ENCODE measurements around the gene ICA1L.
"Not testable (repeated sequence)": the region's sequence is repeated elsewhere in the genome, so short reads cannot be mapped to it uniquely, and the experiment has no call there.

The ICA1L gene

GRCh38 chr2:202909394-202910192, 38.0 kb upstream of the ICA1L start:
- TF ChIP-seq, protein P1, sequence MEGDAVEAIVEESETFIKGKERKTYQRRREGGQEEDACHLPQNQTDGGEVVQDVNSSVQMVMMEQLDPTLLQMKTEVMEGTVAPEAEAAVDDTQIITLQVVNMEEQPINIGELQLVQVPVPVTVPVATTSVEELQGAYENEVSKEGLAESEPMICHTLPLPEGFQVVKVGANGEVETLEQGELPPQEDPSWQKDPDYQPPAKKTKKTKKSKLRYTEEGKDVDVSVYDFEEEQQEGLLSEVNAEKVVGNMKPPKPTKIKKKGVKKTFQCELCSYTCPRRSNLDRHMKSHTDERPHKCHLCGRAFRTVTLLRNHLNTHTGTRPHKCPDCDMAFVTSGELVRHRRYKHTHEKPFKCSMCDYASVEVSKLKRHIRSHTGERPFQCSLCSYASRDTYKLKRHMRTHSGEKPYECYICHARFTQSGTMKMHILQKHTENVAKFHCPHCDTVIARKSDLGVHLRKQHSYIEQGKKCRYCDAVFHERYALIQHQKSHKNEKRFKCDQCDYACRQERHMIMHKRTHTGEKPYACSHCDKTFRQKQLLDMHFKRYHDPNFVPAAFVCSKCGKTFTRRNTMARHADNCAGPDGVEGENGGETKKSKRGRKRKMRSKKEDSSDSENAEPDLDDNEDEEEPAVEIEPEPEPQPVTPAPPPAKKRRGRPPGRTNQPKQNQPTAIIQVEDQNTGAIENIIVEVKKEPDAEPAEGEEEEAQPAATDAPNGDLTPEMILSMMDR (IDR thresholded peaks at IDR 0.05; ENCODE audit: insufficient read depth, low read length, missing control alignments) = no peak

DNA sequence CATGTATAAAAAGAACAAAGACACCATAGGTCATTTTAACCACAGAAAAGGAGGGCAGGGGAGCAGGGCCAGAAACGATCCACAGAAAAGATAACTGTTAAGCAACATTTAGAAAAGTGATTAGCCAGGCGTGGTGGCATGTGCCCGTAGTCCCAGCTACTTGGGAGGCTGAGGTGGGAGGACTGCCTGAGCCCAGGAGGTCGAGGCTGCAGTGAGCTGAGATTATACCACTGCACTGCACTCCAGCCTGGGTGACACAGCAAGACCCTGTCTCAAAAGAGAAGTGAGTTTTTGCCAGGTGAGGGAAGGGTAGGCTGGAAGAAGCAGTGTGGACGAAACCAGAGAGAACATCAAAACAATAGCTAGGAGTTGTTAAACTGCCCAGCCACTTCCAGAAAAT, 36.6 kb upstream of the ICA1L start:
- TF ChIP-seq, protein P1 (IDR thresholded peaks at IDR 0.05; ENCODE audit: insufficient read depth, low read length, missing control alignments) = no peak
- DNase-seq (ENCODE audit: low read depth, low spot score) = no peak
- ChIA-PET CTCF (no interaction called here), POLR2A (no interaction called here)
- H3K4me3 ChIP-seq (ENCODE audit: low read depth, low read length) = no peak overlapping the region

More at GRCh38 chr2:202909394-202910192, 38.0 kb upstream of the ICA1L start:
- ChIA-PET POLR2A (interaction anchor here (0.7 kb wide), 1 partner anchor 105 kb away, joined by 3 read pairs; the partner anchor contains the start of gene NBEAL1), CTCF (no interaction called here)
- no peak for DNase-seq (ENCODE audit: low read depth, low spot score)
- no peak overlapping the region for H3K4me3 ChIP-seq (ENCODE audit: low read depth, low read length)

DNA sequence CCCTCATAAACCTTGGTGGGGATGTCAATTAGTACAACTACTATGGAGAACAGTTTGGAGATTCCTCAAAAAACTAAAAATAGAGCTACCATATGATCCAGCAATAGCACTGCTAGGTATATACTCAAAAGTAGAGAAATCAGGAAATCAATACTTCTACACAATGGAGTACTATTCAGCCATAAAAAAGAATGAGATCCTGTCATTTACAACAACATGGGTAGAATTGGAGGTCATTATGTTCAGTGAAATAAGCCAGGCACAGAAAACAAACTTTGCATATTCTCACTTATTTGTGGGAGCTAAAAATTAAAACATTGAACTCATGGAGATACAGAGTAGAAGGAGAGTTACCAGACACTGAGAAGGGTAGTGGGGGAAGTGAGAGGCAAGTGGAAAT, 33.9 kb upstream of the ICA1L start:
- POLR2A ChIA-PET; DNase-seq (ENCODE audit: low read depth, low spot score); H3K4me3 ChIP-seq (ENCODE audit: low read depth, low read length); CTCF ChIA-PET: not testable (repeated sequence)

DNA sequence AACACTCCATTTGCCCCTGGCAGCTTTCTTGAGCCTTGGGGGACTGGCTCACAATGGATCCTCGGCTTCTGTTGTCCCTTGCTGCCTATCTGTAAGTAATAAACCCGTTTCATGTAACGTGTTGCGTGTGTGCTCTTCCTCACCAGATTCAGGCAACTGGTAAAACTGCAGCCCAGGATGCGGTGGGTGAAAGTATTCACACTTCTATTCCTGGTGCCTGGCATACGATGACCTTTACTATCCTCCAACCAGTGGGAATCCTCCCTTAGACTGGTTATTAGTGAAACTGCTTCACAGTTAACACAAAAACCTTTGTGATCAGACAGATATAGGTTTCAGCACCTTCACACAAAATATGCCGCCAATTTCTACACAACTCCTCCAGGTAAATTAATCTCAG, 13.6 kb upstream of the ICA1L start:
- H3K4me3 ChIP-seq (ENCODE audit: low read depth, low read length) = no peak overlapping the region
- no peak for DNase-seq (ENCODE audit: low read depth, low spot score)
- TF ChIP-seq, protein P1 (IDR thresholded peaks at IDR 0.05; ENCODE audit: insufficient read depth, low read length, missing control alignments) = no peak
- ChIA-PET POLR2A (no interaction called here), CTCF (no interaction called here)

DNA sequence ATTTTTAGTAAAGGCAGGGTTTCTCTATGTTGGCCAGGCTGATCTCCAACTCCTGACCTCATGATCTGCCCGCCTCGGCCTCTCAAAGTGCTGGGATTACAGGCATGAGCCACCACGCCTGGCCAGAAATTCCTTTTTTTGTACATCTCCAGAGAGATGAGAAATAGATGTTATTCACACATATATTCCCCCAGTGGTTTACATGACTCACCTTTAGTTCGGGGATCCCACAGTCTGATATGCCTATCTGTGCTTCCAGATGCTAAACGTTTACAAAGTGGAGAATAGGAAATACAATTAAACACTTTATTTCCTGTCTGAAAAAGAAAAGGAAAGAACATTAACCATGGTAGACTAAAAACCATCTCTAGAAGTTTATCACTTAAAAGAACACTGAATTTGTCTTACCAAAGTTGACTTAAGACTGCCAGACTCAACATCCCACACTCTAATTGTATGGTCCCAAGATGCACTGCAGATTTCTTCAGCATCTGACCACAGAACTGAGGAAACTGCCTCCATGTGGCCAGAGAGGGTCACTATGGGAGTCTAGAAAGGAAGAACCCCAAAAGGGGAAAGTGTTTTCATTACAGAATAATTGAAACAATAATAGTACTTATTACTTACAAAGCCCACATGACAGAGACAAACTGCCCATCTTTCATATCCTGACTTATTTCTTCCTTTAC, 12.6 kb upstream of the ICA1L start:
- no peak for DNase-seq (ENCODE audit: low read depth, low spot score)
- CTCF ChIA-PET = no interaction called here
- POLR2A ChIA-PET = no interaction called here
- TF ChIP-seq, protein P1 (IDR thresholded peaks at IDR 0.05; ENCODE audit: insufficient read depth, low read length, missing control alignments) = no peak
- no peak overlapping the region for H3K4me3 ChIP-seq (ENCODE audit: low read depth, low read length)

DNA sequence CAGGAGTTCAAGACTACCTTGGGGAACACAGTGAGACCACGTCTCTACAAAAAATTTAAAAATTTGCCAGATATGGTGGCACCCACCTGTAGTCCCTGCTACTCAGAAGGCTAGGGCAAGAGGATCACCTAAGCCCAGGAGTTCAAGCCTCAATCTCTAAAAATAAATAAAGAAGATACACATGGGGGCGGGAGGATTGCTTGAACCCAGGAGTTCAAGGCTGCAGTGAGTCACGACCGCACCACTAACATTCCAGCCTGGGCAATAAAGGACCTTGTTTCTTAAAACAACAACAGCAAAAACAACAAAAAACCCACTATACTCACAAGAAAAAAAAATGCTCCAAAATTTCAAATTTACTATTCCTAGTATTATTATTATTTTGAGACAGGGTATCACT, 10.0 kb upstream of the ICA1L start:
- ChIA-PET POLR2A (no interaction called here), CTCF (interaction anchor here (1.0 kb wide), 1 partner anchor 10 kb away, joined by 5 read pairs; the partner anchor contains the start of gene ICA1L)
- no peak for DNase-seq (ENCODE audit: low read depth, low spot score)
- TF ChIP-seq, protein P1 (IDR thresholded peaks at IDR 0.05; ENCODE audit: insufficient read depth, low read length, missing control alignments) = no peak
- no peak overlapping the region for H3K4me3 ChIP-seq (ENCODE audit: low read depth, low read length)
